Measurements from ENCODE around the gene CASKIN2. TPM values are rescaled to one million over a fixed set of nuclear protein-coding genes. Genes with fewer than 3 reads are reported as not detected.
A peak's percentile ranks its signal among the peaks of the same experiment; 100 is the strongest.
"Not testable (repeated sequence)": the region's sequence is repeated elsewhere in the genome, so short reads cannot be mapped to it uniquely, and the experiment has no call there.

CASKIN2 gene
- polyA plus RNA-seq, 4 donors, result 28.5 to 35.0 (median 32.4) TPM

GRCh38 chr17:75493476-75494129 lies 21.7 kb downstream of the CASKIN2 start:
- DNase-seq (ENCODE audit: low read depth in 4 of 4, low spot score in 2 of 4), result no peak

DNA sequence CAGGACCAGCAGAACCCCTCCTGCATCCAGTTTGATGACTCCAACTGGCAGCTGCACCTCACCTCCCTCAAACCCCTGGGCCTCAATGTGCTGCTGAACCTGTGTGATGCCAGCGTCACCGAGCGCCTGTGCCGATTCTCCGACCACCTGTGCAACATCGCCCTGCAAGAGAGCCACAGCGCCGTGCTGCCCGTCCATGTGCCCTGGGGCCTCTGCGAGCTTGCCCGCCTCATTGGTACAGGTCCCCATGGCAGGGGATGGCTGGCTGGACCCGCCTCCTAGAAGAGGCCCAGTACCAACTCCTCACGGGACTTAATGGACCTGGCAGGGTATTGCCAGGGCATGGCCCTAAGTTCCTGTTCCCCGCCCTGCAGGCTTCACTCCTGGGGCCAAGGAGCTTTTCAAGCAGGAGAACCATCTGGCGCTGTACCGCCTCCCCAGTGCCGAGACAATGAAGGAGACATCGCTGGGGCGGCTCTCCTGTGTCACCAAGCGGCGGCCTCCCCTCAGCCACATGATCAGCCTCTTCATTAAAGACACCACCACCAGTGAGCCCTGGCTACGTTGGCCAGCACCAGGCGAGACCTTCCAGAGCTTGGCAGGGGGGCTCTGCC lies 22.7 kb downstream of the CASKIN2 start:
- DNase-seq (ENCODE audit: low read depth in 4 of 4, low spot score in 2 of 4), result no peak

- no peak for DNase-seq (ENCODE audit: low read depth in 4 of 4, low spot score in 2 of 4)
Measured at GRCh38 chr17:75491680-75492079, 23.7 kb downstream of the CASKIN2 start.

DNA sequence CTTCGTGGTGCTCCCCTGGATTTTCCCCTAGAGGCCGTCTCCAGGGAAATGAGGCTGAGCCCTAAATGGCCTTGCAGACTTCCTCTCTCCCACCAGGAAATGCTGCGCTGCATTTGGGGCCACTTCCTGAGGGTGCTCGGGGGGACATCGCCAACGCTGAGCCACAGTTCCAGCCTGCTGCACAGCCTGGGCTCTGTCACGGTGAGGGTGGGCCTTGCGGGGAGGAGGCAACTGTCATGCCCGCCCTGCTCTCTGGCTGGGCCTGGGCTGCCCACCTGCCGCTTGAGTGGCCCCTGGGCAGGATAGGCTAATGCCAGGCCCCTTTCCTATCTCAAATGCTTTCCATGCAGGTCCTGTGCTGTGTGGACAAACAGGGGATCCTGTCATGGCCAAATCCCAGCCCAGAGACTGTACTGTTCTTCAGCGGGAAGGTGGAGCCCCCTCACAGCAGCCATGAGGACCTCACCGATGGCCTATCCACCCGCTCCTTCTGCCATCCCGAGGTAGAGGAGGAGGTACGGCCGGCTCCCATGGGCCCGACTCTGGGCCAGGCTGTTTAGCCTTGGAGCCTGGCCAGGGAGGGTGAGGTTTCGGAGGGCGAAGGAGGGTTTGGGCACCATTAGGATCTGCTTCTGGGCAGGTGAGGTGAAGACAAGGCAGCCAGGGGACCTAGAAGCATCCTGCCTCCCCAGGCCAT lies 24.2 kb downstream of the CASKIN2 start:
- DNase-seq (ENCODE audit: low read depth in 4 of 4, low spot score in 2 of 4), result no peak

- DNase-seq (ENCODE audit: low read depth in 4 of 4, low spot score in 2 of 4), result no peak
Measured at GRCh38 chr17:75490173-75490743, 25.1 kb downstream of the CASKIN2 start.

GRCh38 chr17:75489511-75489955 lies 25.8 kb downstream of the CASKIN2 start:
- DNase-seq (ENCODE audit: low read depth in 4 of 4, low spot score in 2 of 4), result no peak

DNA sequence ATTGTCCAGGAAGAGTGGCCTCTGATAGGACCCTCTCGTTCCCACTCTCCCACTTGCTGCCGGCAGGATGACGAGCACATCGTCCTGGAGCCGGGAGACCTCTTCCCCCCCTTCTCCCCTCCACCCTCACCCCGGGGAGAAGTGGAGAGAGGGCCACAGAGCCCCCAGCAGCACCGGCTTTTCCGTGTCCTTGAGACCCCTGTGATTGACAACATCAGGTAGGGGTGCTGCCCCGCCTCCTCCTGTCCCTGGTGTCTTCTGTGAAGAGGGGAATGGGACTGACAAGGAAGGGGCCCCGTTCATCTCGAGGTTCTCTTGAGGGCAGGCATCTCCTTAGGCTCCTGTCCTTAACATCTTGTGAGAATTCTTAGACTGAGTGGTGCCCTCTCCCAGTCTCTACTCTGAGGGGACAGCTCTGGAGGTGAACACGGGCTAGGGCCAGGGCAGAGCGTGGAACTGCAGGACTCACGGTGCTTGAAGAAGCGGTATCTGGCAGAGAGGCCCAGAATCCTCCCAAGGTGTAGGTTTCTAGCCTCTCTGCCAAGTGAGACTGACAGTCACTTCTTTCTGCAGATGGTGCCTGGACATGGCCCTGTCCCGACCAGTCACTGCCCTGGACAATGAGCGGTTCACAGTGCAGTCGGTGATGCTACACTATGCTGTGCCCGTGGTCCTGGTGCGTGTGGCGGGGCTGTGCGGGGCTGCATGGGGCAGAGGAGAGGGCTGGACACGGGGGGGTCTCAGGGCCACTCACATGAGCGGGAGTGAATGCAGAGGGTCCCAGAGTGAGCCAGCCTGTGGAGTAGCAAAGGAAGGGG lies 26.4 kb downstream of the CASKIN2 start:
- DNase-seq (ENCODE audit: low read depth in 4 of 4, low spot score in 2 of 4), result no peak

GRCh38 chr17:75487351-75488070 lies 27.8 kb downstream of the CASKIN2 start:
- no peak for DNase-seq (ENCODE audit: low read depth in 4 of 4, low spot score in 2 of 4)

DNA sequence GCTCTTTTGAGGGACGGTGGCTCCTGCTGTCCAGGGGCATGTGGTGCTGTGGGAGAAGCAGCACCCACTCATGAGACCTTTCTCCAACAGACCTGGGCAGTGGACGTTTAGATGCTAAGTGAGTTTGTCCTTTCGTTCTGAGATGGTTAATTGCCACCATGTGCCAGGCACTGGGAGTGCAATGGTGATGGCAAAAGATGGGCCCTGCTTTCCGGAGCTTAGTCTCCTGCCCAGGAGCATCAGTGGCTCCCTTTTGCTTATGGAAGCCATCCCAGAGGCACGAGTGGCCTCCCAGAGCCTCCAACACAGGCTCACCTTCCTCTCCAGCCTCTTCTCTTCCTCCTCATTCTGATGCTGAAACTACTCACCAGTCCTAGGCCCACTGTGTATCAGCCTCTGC lies 28.4 kb downstream of the CASKIN2 start:
- DNase-seq (ENCODE audit: low read depth in 4 of 4, low spot score in 2 of 4), result no peak

GRCh38 chr17:75486151-75486550 lies 29.2 kb downstream of the CASKIN2 start:
- no peak for DNase-seq (ENCODE audit: low read depth in 4 of 4, low spot score in 2 of 4)

- DNase-seq (ENCODE audit: low read depth in 4 of 4, low spot score in 2 of 4), result no peak
Measured at GRCh38 chr17:75485688-75486087, 29.6 kb downstream of the CASKIN2 start.

GRCh38 chr17:75482098-75482942 lies 33.0 kb downstream of the CASKIN2 start:
- DNase-seq (ENCODE audit: low read depth in 4 of 4, low spot score in 2 of 4), result no peak

DNA sequence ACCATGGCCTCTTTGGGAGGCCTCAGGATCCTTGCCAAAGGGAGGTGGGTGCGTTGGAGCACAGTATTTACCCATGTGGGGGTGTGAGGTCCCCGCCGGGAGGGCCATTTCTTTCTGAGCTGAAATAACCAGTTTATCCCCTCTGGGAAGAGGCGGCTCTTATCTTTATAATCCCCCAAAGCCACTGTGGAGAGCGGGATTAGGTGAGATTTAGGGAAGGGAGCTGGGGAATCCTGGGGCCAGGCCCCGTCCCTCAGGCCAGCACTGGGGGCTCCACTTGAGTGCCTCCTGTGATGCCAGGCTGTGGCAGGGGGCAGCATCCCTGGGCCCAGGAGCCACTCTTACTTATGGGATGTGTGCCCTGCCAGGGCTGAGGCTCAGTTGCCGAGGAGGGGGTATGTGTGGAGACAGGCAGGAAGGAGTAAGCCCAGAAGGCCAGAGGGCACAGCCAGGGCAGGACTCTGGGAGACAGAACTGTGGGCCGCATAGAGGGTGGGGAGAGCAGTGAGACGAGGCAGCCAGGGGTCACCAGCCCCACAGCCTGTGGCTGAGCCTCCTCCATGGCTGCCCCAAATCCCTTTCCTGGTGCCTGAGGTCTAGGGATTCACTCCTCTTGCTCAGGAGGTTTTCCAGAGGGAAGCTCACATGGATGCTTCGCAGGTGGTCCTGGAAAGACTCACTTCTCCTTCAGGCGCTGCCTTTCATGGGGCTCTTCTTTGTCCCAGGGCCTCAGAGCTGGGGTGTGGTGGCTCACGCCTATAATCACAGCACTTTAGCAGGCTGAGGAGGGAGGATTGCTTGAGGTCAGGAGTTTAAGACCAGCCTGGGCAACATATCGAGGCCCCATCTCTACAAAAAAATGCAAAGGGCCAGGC lies 33.9 kb downstream of the CASKIN2 start:
- DNase-seq (ENCODE audit: low read depth in 4 of 4, low spot score in 2 of 4), result no peak

DNA sequence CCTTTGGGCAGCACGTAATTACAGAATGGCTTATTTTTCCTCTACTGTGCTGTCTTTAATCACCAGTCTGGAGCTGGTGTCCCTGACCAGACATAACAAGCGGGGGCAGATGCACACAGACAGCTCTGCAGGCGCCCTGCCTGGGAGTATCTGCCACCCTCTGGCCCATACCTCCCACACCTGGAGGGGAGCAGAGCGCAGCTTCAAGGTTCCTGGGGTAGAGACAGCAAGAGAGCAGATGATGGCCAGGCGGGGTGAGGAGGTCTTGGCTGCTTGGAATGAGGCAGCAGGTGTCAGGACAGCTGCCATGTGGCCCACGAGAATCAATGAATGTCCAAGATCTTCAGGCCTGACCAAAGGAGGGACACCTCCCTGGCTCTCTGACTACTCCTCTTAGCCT lies 35.1 kb downstream of the CASKIN2 start:
- DNase-seq (ENCODE audit: low read depth in 4 of 4, low spot score in 2 of 4), result no peak

DNA sequence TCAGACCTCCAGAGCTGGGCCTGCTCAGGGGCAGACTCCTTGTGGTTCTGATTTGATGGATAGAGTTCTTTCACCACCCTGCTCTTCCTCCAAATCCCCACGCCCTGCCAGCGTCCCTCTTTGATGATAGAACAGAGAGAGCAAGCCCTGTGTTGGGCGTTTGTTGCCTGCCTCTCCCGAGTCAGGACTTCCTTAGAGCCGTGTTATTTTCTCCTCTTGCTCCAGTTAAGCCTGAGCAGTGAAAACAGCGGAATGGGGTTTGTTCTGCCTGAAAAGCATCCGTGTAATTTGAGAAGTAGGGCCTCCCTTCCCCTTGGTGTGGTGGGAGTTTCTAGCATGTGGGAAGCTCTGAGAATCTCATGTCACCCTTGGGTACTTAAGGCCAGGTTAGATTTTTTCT lies 36.8 kb downstream of the CASKIN2 start:
- peak in 3 of 4 donors; percentile 53 to 73 (median 62) for DNase-seq (ENCODE audit: low read depth in 4 of 4, low spot score in 2 of 4)

DNA sequence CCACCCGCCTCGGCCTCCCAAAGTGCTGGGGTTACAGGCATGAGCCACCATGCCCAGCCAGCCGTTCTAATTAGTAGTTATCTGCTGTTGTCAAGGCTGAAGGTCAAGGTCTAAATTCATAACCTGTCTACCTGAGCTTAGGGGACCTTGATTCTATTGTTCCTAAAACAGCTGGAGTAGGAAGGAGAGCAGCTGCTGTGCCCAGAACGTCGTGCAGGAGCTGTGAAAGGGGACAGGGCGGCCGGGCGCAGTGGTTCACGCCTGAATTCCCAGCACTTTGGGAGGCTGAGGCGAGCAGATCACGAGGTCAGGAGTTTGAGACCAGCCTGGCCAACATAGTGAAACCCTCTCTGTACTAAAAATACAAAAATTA lies 37.9 kb downstream of the CASKIN2 start:
- not testable (repeated sequence) for DNase-seq (ENCODE audit: low read depth in 4 of 4, low spot score in 2 of 4)

GRCh38 chr17:75476752-75477489 lies 38.4 kb downstream of the CASKIN2 start:
- no peak for DNase-seq (ENCODE audit: low read depth in 4 of 4, low spot score in 2 of 4)
